Activated T-helper 1 cell treated with anti-CD3 and anti-CD28 coated beads, Interleukin-2, amount 50 U/mL, for 16 hours (primary cell): ENCODE measurements around the gene TTC34.
"Not testable (repeated sequence)": the region's sequence is repeated elsewhere in the genome, so short reads cannot be mapped to it uniquely, and the experiment has no call there.

Experiments
- DNase-seq, 2 donors: peaks; one replicate each; pipeline ENCODE4 v3.0.0-alpha.2; 2020; ENCODE audit warnings: low read depth in 1 of 2, low spot score in 1 of 2

TTC34 gene

DNA sequence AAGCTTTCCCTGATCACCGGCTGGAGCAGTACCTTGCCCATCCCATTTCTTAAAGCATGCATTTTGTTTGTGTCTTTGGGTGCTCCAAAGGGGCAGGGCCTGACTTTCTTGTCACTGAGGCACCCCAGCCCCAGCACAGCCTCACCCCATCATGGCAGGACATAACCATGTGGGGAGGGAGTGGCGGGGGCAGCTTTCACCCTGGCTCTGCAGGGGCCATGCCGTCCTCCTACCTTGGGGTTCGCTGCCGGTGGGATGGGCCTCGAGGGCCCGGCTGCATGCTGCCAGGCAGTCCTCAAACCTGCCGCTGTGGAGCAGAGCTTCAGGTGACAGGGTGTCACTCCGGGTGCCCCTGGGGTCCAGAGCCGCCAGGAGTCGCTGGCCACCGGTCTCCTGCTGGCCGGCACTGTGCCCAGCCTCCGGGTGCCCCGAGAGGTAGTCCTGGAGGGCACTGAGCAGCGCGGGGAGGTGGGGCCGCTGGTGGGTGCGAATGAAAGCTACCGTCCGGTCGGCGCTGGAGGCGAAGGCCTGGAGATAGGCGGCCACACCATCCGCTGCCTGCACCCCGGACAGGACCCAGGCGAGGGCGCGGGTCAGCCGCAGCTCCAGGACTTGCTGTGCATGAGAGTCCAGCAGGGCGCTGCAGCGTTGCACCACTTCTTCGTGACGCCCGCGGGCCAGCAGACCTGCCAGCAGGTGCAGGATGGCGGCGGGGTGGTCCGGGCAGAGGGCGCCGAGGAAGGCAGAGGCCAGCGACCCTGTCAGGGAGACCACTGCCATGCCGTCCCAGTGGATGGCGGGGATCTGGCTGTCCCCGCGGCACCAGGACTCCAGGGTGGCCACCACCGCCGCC lies 1.5 kb downstream of the TTC34 start:
- DNase-seq: no peak

DNA sequence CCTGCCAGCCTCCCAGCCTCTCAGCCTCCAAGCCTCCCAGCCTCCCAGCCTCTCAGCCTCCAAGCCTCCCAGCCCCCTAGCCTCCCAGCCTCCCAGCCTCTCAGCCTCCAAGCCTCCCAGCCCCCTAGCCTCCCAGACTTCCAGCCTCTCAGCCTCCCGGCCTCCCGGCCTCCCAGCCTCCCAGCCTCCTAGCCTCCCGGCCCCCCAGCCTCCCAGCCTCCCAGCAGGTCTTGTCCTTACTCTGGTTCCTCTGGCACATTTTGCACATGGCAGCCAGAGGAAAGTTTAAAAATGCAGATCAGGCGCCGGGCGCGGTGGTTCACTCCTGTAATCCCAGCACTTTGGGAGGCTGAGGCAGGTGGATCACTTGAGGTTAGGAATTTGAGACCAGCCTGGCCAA lies 2.5 kb downstream of the TTC34 start:
- DNase-seq: not testable (repeated sequence)

DNA sequence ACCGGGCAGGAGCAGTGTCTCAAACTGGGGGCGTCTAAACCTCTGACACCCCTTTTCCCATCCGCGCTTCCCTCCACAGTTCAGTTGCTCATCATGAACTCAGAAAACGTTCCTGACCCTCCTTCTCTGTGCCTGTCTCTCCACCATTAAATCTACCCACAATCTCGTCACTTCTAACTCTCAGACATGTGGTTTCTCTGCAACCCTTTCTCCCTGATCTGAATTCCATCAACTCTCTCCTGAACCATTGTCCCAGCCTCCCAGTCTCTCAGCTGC lies 3.8 kb downstream of the TTC34 start:
- no peak for DNase-seq

DNA sequence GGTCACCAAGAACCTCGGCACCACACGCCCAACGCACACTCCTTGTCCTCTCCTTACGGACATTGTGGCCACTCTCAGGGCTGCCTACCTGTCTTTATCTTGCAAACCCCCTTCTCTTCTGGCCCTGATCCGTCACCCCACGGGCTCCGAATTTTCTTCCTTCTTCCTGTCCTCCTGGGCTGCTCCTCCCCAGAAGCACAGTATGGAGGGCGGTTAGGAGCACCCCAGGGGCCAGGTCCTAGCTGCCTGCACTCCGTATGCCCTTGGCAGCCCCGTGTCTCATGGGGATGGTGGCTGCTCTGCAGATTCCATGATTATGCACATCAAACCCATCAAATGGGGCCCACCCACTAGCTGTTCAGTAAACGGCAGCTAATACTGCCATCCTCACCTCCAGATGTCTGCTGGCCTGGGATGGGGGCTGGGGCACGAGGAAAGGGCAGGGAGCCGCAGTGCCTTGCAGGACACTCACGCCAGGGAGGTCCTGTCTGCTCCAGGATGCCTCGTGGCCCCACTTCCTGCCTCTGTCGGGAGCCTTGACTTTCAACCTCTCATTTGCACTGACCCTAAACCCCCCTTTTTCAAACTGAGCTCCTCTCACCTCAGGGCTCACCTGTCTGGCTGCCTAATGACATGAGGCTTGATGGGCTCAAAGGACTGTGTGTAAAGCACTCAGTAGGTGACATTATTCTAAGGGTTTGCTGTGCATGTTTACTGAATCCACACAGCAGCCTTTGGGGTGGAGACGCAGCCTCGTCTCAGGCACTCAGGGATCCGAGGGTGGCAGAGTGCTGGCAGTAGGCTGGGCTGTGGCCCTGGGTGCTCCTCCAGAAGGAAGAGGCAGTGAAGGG lies 4.4 kb downstream of the TTC34 start:
- no peak for DNase-seq

DNA sequence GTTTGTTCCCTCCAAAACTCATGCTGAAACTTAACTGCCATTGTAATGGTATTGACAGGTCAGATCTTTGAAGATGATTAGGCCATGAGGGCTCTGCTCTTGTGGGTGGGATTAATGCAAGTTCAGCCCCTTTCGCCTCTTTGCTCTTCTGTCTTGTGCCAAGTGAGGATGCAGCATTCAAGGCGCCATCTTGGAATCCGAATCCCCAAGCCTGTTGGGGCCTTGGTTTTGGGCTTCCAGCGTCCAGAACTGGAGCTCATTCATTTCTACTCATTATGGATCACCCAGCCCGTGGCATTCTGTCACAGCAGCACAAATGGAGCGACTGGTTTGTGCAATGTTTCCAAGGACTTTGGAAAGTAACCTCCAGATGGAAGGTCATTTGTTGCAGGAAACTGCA lies 5.6 kb downstream of the TTC34 start:
- DNase-seq: no peak

DNA sequence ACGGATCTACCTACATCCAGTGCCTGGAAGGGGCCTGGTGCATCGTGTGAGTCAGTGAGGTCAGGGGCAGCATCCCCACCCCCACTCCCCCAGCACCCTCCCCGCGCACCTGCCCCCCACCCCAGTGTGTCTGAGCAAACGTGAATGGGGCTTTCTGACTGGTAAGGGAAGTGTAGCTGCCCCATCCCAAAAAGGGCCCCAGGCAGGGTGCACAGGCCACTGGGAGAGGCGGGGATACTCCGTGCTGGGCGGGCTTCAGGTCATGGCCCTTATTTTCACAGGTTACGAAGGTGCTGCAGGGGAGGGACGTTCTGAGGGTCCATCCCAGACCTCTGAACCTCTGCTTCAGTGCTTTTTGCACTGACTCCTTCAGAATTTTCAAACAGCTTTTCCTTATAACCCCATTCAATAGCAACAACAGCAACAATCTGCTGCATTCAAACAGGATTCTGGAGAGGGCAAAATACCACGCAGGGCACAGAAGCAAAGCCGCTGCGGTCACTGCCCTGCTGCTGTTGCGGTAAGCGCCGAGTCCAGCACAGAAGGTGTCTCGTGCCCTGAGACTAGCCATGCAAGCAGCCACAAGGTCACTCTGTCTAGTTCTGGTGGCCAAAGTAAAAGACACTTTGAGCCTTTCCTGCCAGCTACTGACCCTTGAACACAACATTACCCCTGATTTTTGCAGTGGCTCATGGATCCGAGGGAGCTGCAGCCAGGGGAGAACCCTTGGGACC lies 10.3 kb downstream of the TTC34 start:
- DNase-seq: no peak

DNA sequence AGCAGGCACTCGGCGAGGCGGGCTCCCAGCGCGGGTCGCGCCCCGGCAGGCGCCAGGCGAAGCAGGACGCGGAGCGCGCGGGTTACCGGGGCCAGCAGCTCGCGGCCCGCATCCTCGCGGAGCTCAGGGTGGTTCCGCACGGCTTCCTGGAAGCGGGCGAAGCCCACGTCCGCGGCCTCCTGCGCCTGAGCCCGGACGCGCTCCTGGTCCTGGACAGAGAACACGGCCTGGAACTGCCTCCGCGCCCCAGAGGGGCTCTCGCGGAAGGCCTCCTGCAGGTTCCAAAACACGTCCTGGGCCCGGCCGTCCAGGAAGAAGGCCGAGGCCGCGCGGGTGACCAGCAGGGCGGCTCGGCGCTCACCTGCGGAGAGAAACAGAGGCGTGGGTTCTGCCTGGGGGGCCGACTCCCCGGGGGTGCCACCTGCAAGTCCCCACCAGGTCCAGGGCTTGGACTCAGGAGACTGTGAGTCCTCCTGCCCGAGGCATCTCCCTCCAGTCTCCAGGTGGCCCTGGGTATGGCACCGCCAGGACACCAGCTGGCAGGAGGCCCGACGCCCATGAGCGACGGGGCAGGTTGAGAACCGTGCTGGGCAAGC lies 11.4 kb downstream of the TTC34 start:
- DNase-seq: no peak

DNA sequence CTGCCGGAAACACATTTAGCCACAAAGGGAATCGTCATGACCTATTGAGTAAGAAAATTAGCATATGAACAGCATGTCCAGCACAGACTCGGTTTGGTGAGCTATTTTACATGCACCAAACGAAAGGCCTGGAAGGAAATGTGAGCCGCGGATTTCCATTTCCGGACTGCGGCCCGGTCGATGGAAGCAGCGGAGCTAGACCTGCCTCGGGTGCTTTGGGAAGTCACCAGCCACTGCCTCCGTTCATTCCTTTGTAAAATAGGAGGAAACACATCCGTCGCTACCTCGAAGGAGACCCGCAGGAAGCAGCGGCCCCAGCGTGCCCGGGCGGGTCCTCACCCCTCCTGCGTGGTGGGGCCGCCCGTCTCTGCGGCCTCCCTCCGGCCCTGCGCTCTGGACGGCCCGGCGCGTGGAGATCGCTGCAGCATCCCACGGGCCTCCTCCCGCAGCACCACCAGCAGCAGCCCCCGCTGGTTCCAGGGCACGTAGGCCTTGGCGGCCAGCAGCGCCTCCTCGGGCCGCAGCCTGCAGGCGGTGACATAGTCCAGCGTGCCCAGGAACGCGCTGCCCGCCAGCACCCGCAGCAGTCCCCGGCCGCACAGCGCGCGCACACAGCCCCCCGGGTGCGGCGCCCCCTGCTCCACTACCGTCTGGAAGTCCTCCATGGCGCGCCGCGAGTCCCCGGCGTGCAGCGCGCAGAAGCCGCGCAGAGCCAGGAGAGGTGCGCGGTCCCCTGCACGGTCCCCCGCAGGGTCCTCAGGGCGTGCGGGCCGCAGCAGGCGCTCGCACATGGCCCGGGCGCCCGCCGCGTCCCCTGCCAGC lies 12.1 kb downstream of the TTC34 start:
- DNase-seq: no peak

DNA sequence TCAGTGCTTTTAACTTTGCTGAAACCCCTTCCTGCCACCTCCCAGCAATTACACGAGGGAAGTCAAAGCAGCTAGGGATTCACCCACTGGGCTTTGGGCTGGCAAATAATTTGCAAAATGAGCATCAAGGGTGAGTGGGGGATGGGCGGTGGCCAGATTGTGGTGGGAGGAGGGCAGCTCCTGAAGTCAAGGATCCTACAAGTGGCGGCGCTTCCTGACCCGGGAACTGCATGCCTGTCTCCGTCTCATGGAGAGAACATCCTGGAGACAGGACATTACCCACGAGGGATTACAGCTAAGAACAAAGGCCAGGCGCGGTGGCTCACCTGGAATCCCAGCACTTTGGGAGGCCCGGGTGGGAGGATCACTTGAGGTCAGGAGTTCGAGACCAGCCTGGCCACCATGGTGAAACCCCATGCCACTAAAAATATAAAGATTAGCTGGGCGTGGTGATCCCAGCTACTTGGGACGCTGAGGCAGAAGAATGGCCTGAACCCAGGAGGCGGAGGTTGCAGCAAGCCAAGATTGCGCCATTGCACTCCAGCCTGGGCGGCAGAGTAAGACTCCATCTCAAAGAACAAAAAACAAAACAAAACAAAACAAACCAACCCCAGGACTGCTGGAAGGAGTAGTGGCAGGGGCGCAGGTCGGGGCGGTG lies 12.9 kb downstream of the TTC34 start:
- DNase-seq: no peak

DNA sequence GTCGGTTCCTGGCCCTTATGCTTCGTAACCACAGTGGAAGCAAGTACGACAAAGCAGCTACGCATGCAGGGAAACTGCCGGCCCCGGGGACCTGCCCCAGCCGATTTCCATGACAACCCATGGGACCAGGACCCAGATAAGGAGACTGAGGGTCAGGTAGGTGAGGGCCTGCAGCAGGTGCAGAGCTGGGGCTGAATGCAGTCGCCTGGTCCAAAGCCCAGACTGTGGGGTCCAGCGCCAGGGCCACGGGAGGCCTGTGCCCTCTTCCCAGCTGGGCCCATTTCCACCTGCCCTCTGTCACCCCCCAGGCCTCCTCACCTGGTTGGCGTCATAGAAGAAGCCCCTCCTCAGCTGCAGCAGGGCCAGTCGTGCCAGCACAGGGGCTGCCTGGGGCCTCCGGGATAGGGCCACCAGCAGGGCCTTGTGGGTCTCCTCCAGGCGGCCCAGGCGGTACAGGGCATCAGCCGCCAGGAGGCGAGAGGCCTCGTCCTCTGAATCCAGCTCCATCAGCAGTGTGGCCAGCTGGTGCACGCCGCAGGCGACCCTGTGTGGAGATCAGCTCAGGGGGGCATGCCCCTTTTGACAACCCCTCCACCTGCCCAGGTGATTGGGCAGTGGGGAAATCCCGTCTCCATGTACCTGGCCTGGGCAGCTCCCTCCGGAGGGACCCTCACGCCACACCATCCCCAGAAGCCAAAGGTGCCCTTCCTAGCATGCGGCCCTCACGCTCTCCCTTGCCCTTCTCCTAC lies 14.2 kb downstream of the TTC34 start:
- DNase-seq: no peak

DNA sequence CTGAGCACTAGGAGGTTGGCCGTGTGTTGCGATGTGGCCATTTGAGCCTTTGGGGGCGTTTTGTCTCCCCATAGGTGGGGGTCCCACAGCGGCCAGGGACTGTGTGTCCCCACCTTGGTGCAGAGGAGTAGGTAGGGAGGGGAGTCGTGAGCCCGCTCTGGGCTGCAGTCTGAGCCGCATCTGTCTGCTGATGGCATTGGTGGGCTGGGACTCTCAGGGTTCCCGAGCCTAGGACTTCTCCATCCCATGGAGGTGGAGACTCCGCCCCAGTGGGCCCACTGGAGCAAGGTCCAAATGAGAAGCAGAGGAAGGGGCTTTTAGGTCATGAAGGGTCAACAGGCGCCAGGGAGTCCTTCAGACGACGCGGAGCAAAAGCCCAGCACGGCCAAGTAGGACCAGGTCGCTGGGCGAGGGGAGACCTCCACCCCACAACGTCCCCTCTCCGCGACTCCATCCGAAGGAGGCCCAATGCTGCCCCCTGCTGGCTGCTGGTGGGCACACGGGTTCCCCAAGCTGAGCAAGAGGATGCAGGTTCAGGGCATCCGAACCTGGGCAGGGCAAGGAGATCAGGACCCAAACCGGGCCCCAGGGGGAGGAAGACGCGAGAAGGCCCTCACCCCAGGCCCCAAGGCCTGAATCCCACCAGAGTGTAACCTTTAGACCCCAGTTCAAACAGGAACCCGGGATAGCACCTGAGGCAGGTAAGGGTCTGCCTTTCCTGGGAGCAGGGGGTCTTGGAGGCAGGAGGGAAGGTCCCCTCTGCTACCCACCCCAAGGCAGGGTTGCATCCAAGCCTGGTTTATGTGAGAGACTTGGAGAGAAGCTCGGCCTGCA lies 14.9 kb downstream of the TTC34 start:
- DNase-seq: peak; percentile 61 to 62

DNA sequence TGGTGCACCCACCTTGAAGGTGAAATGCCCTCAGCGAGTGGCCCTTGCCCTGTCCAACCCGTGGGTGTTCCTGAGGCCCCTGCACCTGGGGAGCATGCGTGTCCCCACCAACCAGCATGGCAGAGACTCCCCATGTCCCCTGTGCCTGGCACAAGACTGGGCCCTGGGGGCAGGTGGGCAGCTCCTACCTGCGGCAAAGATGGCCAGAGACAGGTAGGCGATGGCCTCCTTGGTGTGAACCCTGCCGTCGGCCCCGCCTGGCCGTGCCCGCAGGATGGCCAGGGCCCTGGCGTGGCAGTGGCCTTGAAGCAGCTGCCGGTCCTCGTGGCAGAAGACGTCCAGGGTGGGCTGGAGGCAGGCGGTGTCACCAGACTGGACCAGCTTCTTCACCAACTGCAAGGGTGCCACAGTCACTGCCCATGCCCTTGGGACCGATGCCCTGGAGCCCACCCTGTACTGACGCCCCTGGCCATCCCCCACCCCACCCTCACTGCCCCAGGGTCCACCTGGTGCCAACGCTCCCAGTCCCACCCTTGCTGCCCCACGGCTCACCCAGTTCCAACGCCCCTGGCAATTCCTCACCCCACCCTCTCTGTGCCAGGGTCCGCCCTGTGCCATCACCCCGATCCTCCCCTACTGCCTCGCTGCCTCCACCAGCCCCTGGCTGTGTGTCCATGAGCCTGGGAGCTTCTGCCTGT lies 15.7 kb downstream of the TTC34 start:
- DNase-seq: no peak

DNA sequence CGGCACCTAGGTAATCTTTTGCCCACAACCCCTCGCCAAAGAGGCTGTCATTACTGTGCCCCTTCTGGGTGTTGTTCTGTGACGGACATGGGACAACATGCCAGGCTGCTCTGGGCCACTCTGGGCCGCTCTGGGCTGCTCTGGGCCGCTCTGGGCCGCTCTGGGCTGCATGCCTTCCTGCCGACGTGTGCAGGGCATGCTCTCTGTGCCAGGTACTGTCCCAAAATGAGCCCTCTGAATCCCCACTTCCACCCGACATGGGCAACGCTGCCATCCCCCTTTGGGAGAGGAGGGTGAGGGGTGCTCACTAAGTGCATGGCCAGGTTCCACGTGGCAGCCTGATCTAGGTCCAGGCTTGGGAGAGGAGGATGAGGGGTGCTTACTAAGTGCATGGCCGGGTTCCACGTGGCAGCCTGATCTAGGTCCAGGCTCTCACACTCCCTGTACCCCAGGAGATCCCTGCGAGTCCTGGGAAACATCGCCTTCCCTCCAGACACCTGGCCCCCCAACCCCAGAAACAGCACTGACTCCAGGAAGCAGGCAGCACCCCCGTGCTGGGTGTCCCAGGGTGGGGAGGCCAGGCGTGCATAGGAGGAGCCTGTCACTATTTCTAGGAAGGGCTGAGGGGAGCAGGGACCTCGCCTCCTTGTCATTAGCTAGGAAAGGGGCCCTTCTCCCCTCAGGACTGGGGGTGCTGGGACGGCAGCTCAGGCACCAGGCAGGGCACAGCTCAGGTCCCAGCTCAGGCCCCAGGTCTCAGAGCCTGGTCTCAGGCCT lies 16.5 kb downstream of the TTC34 start:
- no peak for DNase-seq

DNA sequence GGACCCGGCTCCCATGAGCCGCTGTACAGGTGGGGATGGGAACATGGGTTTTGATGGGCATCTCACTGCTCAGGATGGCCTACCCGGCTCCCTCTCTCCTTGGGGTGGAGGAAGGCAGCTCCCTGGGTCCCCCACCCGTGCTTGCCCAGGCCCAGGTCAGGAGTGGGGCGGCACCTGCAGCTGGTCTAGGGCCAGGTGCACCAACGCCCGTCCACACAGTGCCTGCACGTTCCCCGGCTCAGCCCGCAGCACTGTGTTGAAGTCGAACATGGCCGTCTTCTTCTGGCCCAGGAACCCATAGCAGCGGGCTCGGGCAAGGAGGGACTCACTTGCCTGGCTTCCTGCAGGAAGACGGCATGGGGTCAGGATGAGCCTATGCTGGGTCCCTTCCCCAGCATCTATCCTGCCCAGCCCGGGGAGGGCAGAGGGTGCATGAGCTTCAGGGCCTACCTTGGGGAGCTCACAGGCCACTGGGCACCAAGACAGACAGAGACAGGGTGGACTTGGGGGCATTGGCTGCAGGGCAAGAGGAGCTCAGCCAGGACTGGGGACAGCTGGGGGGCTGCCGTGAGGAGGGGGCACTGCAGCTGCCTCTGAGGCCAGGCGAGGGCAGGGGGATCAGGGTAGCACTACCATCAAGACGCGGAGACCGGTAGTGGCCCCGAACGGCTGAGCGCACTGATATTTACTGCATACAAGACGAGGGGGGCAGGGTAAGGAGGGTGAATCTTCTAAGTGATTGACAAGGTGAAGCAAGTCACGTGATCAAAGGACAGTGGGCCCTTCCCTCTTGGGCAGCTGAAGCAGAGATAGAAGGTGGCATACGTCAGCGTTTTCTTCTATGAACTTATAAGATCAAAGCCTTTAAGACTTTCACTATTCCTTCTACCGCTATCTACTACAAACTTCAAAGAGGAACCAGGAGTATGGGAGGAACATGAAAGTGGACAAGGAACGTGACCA lies 17.8 kb downstream of the TTC34 start:
- no peak for DNase-seq

DNA sequence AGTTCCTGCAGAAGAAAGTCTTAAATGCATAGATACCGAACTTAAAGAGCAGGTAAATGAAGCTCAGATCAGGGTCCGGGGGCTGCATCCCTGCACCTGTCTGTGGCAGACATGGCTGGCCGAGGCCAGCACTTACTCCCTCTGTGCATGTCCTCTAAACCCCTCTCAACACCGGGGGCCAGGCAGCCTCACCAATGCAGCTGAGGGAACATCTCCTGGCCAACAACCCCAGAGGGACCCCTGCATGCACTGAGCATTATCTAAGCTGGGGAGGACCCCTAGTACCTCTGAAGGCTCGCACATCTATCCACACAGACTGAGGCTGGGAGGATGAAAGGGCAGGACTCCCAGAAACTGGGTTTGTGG lies 18.4 kb downstream of the TTC34 start:
- DNase-seq: no peak

DNA sequence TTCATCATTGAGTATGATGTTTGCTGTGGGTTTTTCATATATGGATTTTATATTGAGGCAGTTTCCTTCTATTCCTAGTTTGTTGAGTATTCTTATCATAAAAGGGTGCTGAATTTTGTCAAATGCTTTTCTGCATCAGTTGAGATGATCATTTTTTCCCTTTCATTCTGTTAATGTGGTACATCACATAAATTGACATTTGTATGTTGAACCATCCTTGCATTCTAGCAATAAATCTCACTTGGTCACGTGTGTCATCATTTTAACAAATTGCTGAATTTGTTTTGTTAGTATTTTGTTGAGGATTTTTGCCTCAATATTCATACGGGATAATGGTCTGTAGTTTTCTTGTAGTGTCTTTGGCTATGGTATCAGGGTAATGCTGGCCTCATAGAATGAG lies 19.9 kb downstream of the TTC34 start:
- DNase-seq: no peak
